ENCODE results near the gene UGT2A2.

DNA sequence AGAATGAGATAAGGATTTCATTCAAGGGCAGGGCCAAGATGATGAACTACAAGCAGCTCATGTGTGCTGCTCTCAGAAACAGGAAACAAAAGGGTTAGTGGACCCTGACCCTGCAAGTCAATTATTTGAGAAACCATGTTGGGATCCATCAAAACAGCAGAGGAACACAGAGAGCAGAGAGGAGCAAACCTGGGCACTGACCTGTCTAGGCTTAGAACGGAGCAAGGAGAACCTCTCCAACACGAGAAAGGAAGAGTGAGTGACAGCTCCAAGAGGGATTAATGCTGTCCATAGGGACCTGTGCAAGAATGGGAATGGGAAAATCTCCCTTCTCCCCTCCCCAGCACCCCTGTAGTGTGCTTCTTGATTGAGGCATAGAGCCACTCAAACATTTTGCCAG, 89.8 kb downstream of the UGT2A2 start:
- TF ChIP-seq CSDC2 (CRISPR knock-in tag; IDR thresholded peaks at IDR 0.05) (no peak), ZC3H10 (CRISPR knock-in tag; IDR thresholded peaks at IDR 0.05) (no peak), ZFP3 (CRISPR knock-in tag; IDR thresholded peaks at IDR 0.05) (no peak), BACH2 (CRISPR knock-in tag; IDR thresholded peaks at IDR 0.05; ENCODE audit: borderline replicate concordance) (no peak), SNAI2 (CRISPR knock-in tag; IDR thresholded peaks at IDR 0.05) (no peak), OSR1 (CRISPR knock-in tag; IDR thresholded peaks at IDR 0.05) (no peak), ARNTL (CRISPR knock-in tag; IDR thresholded peaks at IDR 0.05; ENCODE audit: borderline replicate concordance, low read depth) (no peak), ESRRG (CRISPR knock-in tag; IDR thresholded peaks at IDR 0.05) (no peak), ISL1 (CRISPR knock-in tag; IDR thresholded peaks at IDR 0.05) (no peak)
- TF ChIP-seq, protein P1, sequence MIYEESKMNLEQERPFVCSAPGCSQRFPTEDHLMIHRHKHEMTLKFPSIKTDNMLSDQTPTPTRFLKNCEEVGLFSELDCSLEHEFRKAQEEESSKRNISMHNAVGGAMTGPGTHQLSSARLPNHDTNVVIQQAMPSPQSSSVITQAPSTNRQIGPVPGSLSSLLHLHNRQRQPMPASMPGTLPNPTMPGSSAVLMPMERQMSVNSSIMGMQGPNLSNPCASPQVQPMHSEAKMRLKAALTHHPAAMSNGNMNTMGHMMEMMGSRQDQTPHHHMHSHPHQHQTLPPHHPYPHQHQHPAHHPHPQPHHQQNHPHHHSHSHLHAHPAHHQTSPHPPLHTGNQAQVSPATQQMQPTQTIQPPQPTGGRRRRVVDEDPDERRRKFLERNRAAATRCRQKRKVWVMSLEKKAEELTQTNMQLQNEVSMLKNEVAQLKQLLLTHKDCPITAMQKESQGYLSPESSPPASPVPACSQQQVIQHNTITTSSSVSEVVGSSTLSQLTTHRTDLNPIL (CRISPR knock-in tag; IDR thresholded peaks at IDR 0.05; ENCODE audit: low read depth): no peak

Data from SK-N-SH treated with all-trans-retinoic acid at 6 μM for 48 hours (cell line).